GM23338 (cell line): ENCODE measurements around the gene SMAD1. TPM values are rescaled to one million over a fixed set of nuclear protein-coding genes. Genes with fewer than 3 reads are reported as not detected.

Experiments used
- ATAC-seq: fragments of 200-7000 bp; cut with Tn5 transposase; 3 replicates; pipeline ENCODE4 v1.9.1; 2020
- DNase-seq: peaks from one replicate; pipeline ENCODE4 v3.0.0-alpha.2; 2015; ENCODE audit warnings: low spot score
- H2AFZ ChIP-seq: fragments of 200-600 bp; sonication (generic); 2 replicates; pipeline ENCODE4 v1.8.0; 2016; ENCODE audit warnings: antibody characterized with exemption, mild to moderate bottlenecking, moderate library complexity
- H3F3A ChIP-seq: fragments of 200-600 bp; sonication (generic); replicated peaks from 2 replicates; pipeline ENCODE4 v1.8.0; 2017; ENCODE audit warnings: antibody characterized with exemption, mixed run types, low read depth
- H3K27ac ChIP-seq: fragments of 200-600 bp; sonication (generic); 2 replicates; pipeline ENCODE4 v1.6.1; 2016; ENCODE audit warnings: low read depth
- H3K27me3 ChIP-seq: fragments of 200-600 bp; sonication (generic); 2 replicates; pipeline ENCODE4 v1.8.0; 2016; ENCODE audit warnings: mild to moderate bottlenecking, mixed run types, moderate library complexity; ENCODE audit not compliant: insufficient read depth
- H3K36me3 ChIP-seq: fragments of 200-600 bp; sonication (generic); 2 replicates; pipeline ENCODE4 v1.8.0; 2016; ENCODE audit warnings: mild to moderate bottlenecking; ENCODE audit not compliant: insufficient read depth
- H3K4me1 ChIP-seq: fragments of 200-600 bp; sonication (generic); 2 replicates; pipeline ENCODE4 v1.8.0; 2016; ENCODE audit warnings: mild to moderate bottlenecking, moderate library complexity; ENCODE audit not compliant: insufficient read depth
- H3K4me2 ChIP-seq: fragments of 200-600 bp; sonication (generic); 2 replicates; pipeline ENCODE4 v1.7.1; 2017; ENCODE audit warnings: mixed run types
- H3K4me3 ChIP-seq: fragments of 200-600 bp; sonication (generic); 2 replicates; pipeline ENCODE4 v1.6.1; 2016; ENCODE audit warnings: mixed run types
- H3K79me2 ChIP-seq: fragments of 200-600 bp; sonication (generic); replicated peaks from 2 replicates; pipeline ENCODE4 v1.8.0; 2017; ENCODE audit warnings: mild to moderate bottlenecking; ENCODE audit not compliant: insufficient read depth
- H3K9me2 ChIP-seq: fragments of 200-600 bp; sonication (generic); 2 replicates; pipeline ENCODE4 v1.8.0; 2017; ENCODE audit not compliant: insufficient read depth
- H4K20me1 ChIP-seq: fragments of 200-600 bp; sonication (generic); replicated peaks from 2 replicates; pipeline ENCODE4 v1.8.0; 2017; ENCODE audit warnings: mild to moderate bottlenecking; ENCODE audit not compliant: insufficient read depth
- H3K27ac Mint-ChIP-seq: 2 replicates; pipeline ENCODE4 v1.8.0; 2020; ENCODE audit warnings: inconsistent platforms, mild to moderate bottlenecking, moderate library complexity, mixed read lengths
- H3K27me3 Mint-ChIP-seq: 3 replicates; pipeline ENCODE4 v1.8.0; 2022; ENCODE audit warnings: low read depth, mild to moderate bottlenecking, moderate library complexity, mixed read lengths, inconsistent platforms; ENCODE audit not compliant: insufficient read depth, poor library complexity
- H3K36me3 Mint-ChIP-seq: 3 replicates; pipeline ENCODE4 v1.8.0; 2021; ENCODE audit warnings: low read depth, mild to moderate bottlenecking, inconsistent platforms, moderate library complexity, mixed read lengths
- H3K4me1 Mint-ChIP-seq: 3 replicates; pipeline ENCODE4 v1.8.0; 2020; ENCODE audit warnings: mild to moderate bottlenecking, inconsistent platforms, mixed read lengths
- H3K4me3 Mint-ChIP-seq: 3 replicates; pipeline ENCODE4 v1.8.0; 2021; ENCODE audit warnings: moderate library complexity, mild to moderate bottlenecking, inconsistent platforms, mixed read lengths
- H3K9me3 Mint-ChIP-seq: 3 replicates; pipeline ENCODE4 v1.8.0; 2020; ENCODE audit warnings: moderate library complexity, mild to moderate bottlenecking, inconsistent platforms, mixed read lengths
- CREB1 ChIP-seq: fragments of 250-450 bp; sonication (Bioruptor Pico); IDR thresholded peaks from 2 replicates; pipeline ENCODE4 v1.5.0; 2020; ENCODE audit warnings: low read depth, mild to moderate bottlenecking, moderate library complexity
- ETS1 ChIP-seq: IDR thresholded peaks from 2 replicates; pipeline ENCODE4 v1.6.1; 2016; ENCODE audit warnings: antibody characterized with exemption
- EZH2 ChIP-seq: fragments of 200-600 bp; sonication (generic); IDR thresholded peaks from one replicate; pipeline ENCODE4 v1.8.0; 2017; ENCODE audit warnings: antibody characterized with exemption, mild to moderate bottlenecking, low read depth; ENCODE audit not compliant: unreplicated experiment
- EZH2phosphoT487 ChIP-seq: fragments of 200-600 bp; sonication (generic); IDR thresholded peaks from one replicate; pipeline ENCODE4 v1.8.1; 2018; ENCODE audit warnings: antibody characterized with exemption; ENCODE audit not compliant: unreplicated experiment
- JUNB ChIP-seq: IDR thresholded peaks from one replicate; pipeline ENCODE4 v1.6.1; 2016; ENCODE audit warnings: antibody characterized with exemption; ENCODE audit not compliant: unreplicated experiment
- NANOG ChIP-seq: IDR thresholded peaks from 2 replicates; pipeline ENCODE4 v1.6.1; 2016; ENCODE audit warnings: antibody characterized with exemption, borderline replicate concordance
- POLR2AphosphoS5 ChIP-seq: IDR thresholded peaks from 2 replicates; pipeline ENCODE4 v1.6.1; 2016; ENCODE audit warnings: antibody characterized with exemption, low read depth
- REST ChIP-seq: IDR thresholded peaks from one replicate; pipeline ENCODE4 v1.6.1; 2018; ENCODE audit warnings: antibody characterized with exemption; ENCODE audit not compliant: unreplicated experiment
- STAT1 ChIP-seq: IDR thresholded peaks from one replicate; pipeline ENCODE4 v1.6.1; 2016; ENCODE audit warnings: antibody characterized with exemption; ENCODE audit not compliant: unreplicated experiment
- ZNF114 ChIP-seq: fragments of 250-450 bp; sonication (Bioruptor Pico); IDR thresholded peaks from 2 replicates; pipeline ENCODE4 v1.5.0; 2020; ENCODE audit warnings: mild to moderate bottlenecking, moderate library complexity
- ZNF331 ChIP-seq: fragments of 250-450 bp; sonication (Bioruptor Pico); IDR thresholded peaks from 2 replicates; pipeline ENCODE4 v1.5.0; 2020; ENCODE audit warnings: low read depth, mild to moderate bottlenecking, moderate library complexity
- ZNF462 ChIP-seq: fragments of 250-450 bp; sonication (Bioruptor Pico); IDR thresholded peaks from 2 replicates; pipeline ENCODE4 v1.5.0; 2020; ENCODE audit warnings: mild to moderate bottlenecking, moderate library complexity
- polyA plus RNA-seq: library from polyadenylated mRNA; unstranded; fragments of >200 nt; fragmentation: Nextera tagmentation; extraction: Ambion mirVana; gene quantifications from 2 replicates; pipeline ENCODE4 v1.2.1, GENCODE V29; 2016
- total RNA-seq: library from RNA; depleted of rRNA; stranded (reverse); fragments of >200 nt; shearing (Covaris generic); gene quantifications from 2 replicates; pipeline ENCODE4 v1.2.3, GENCODE V29; 2014

Gene SMAD1
- total and polyA plus RNA-seq, 2 experiments from 2014 or later: 19.8 to 33.6 TPM

- Histone ChIP-seq H3K27me3 (no peaks in the 10 kb centered on the region), H3K4me2 (no peak overlapping the region), H2AFZ (no peak overlapping the region), H3K79me2 (no peaks in the 10 kb centered on the region), H3K4me1 (no peaks in the 10 kb centered on the region), H3K36me3 (no peaks in the 10 kb centered on the region), H3K9me2 (no peaks in the 10 kb centered on the region), H3K4me3 (no peak overlapping the region), H4K20me1 (no peaks in the 10 kb centered on the region), H3F3A (no peaks in the 10 kb centered on the region), H3K27ac (no peak overlapping the region)
- no peak for DNase-seq
- Mint-ChIP-seq H3K4me1 (no peaks in the 10 kb centered on the region), H3K9me3 (peaks cover 6% of the 10 kb centered on the region; the same call in 1 of the 3 replicates), H3K27ac (no peak overlapping the region), H3K4me3 (no peak overlapping the region), H3K36me3 (no peaks in the 10 kb centered on the region), H3K27me3 (no peaks in the 10 kb centered on the region)
- TF ChIP-seq NANOG (no peak), ZNF331 (no peak), ETS1 (no peak), ZNF114 (CRISPR knock-in tag) (no peak), ZNF462 (no peak), EZH2phosphoT487 (no peak), REST (no peak), EZH2 (no peak), POLR2AphosphoS5 (no peak), JUNB (no peak), STAT1 (no peak), CREB1 (CRISPR knock-in tag) (no peak)
- ATAC-seq: no peak
Observed at GRCh38 chr4:145605941-145606340, 124.3 kb downstream of the SMAD1 start.
